Activated CD4-positive, alpha-beta T cell treated with anti-CD3 and anti-CD28 coated beads for 4 hours (primary cell): Measurements from ENCODE around the gene IL5.
"Not testable (repeated sequence)": the region's sequence is repeated elsewhere in the genome, so short reads cannot be mapped to it uniquely, and the experiment has no call there.

Experiments used
- DNase-seq, 2 donors: peaks; one replicate each; pipeline ENCODE4 v3.0.0-alpha.2; 2020

IL5 gene

GRCh38 chr5:132528866-132529634 lies 14.3 kb downstream of the IL5 start:
- no peak for DNase-seq

DNA sequence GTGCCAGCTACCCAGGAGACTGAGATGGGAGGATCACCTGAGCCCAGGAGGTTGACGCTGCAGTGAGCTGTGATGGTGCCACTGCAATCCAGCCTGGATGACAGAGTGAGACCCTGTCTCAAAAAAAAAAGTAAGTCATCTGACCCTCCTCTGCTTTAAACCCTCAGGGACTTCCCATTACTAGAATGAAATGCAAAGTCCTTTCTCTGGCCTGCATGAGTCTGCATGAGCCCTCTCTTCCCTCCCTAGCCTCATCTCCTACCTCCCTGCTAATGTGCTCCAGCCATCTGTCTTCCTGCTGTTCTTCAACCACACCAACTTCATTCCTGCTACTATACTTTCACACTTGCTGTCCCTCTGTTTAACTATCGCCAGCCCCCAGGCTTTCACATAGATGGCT lies 15.3 kb downstream of the IL5 start:
- DNase-seq, result no peak

DNA sequence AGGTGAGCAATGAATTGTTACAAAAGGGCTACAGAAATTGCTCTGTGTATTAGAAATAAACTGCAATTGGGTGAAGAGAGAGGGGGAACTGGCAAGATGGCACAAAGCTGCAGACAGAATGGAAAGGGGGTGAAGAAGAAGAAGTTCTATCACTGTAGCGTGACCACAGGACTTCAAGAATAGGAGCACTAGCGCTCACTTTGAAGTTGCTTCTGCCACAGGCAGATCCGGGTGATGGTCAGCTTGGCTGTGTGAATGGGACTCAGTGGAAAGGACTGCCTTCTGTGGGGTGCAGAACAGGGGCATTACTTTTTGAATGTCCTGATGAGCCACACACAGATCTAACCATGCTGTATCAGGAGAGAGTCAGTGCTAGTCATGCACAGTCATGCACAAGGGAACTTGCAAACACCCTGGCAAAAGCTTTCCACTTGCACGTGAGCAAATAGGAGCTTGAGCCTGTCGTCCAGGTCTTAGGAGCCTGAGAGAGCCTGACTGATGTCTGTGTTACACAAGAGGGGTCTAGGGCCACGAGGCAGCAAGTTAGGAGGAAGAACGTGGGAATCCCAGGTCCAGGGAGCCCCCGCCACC lies 16.3 kb downstream of the IL5 start:
- DNase-seq, result no peak

- peak; percentile 12 to 44 for DNase-seq
Measured at GRCh38 chr5:132526290-132526973, 16.9 kb downstream of the IL5 start.

DNA sequence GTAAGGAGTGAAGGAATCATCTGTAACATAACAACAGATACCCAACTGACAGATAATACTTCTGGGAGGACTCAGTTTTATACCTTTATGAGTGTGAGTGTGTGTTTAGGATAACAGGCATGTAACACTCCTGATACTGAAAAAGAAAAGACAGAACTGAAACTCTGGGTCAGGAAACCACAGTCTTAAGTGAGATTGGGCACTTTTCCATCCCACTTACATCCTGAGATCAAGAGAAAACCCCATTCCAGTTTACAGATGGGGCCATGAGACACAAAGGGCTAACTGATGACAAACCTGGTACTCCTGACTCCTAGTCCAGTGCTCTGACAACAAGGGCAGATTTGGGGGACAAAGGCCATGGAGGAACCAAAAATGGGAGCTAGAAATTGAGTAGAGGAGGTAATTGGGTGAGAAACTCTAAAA lies 18.0 kb downstream of the IL5 start:
- DNase-seq, result no peak

DNA sequence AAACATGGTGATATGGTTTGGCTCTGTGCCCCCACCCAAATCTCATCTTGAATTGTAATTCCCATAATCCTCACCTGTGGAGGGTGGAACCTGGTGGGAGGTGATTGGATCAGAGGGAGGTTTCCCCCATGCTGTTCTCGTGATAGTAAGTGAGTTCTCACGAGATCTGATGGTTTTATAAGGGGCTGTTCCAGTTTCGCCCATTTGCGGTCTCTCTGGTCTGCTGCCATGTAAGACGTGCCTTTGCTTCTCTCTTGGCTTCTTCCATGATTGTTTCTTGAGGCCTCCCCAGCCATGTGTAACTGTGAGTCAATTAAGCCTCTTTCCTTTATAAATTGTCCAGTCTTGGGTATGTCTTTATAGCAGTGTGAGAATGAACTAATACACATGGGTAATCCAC lies 18.4 kb downstream of the IL5 start:
- not testable (repeated sequence) for DNase-seq

GRCh38 chr5:132522067-132522466 lies 21.3 kb downstream of the IL5 start:
- DNase-seq, result not testable (repeated sequence)

DNA sequence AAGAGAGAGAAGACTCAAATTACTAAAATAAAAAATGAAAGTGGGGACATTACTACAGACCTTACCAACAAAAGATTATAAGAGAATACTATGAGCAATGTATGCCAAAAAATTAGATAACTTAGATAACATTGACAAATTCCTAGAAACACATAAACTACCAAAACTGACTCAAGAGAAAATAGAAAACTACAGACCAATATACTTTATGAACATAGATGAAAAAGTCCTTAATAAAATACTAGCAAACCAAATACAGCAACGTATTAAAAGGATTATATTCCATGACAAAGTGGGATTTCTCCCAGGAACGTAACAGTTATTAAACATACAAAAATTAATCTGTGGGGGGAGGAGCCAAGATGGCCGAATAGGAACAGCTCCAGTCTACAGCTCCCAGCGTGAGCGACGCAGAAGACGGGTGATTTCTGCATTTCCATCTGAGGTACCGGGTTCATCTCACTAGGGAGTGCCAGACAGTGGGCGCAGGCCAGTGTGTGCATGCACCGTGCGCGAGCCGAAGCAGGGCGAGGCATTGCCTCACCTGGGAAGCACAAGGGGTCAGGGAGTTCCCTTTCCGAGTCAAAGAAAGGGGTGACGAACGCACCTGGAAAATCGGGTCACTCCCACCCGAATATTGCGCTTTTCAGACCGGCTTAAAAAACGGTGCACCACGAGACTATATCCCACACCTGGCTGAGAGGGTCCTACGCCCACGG lies 29.5 kb downstream of the IL5 start:
- DNase-seq, result not testable (repeated sequence)

- DNase-seq, result no peak
Measured at GRCh38 chr5:132510076-132510475, 33.2 kb downstream of the IL5 start.

- DNase-seq, result no peak
Measured at GRCh38 chr5:132506094-132506692, 37.1 kb downstream of the IL5 start.

DNA sequence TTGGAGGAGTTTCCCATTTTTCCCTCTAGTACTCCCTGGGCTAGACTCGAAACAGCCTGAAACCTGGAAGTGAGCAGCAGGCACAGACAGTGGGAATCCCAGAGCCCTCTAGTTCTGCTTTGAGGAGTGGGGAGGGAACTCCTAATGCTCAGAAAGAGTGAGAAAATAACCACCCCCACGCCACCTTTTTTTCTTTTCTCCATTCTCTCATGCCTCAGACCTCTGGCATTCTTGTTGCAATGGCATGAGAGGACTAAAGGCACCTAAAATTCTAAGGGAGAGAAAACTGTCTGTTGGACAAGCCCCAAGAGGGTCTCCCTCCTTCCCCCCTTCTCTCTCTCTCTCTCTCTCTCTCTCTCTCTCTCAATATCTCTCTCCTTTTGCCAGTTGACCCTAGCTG lies 37.7 kb downstream of the IL5 start:
- no peak for DNase-seq

GRCh38 chr5:132504746-132505145 lies 38.6 kb downstream of the IL5 start:
- no peak for DNase-seq

- DNase-seq, result no peak
Measured at GRCh38 chr5:132503244-132503643, 40.1 kb downstream of the IL5 start.

GRCh38 chr5:132501961-132502931 lies 41.1 kb downstream of the IL5 start:
- DNase-seq, result no peak

GRCh38 chr5:132501629-132501956 lies 41.7 kb downstream of the IL5 start:
- DNase-seq, result no peak

DNA sequence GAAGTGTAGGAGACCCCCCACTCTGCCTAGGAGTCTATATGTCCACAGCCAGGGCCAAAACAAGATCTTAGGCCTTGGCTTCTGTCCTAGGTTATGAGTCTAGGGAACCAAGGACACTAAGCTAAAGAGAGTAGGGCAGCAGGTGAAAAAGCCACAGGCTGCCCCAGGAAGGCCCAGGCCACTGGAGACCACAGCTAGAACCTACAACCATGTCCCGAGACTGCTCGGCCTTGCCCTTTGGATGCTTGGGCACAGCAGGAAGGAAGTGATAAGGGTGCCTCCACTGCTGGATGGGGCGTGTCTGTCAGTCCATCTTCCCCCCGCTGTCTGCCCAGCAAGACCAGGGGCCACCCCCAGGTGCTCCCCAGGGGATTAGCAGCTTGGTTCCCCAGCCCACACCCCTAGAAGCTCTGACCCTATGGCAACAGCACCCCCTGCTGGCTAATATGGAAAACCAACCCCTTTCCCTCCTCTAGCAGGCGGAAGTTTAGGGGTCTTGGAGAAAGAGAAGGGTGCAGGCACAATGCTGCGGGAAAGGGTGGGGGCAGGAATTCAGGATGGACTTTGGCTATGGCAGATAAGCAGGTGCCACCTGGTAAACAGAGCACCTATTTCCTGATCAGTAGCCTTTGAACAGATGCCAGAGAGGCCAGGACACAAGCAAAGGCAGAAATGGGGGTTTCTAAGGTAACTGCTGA lies 42.2 kb downstream of the IL5 start:
- peak; percentile 77 to 81 for DNase-seq

- no peak for DNase-seq
Measured at GRCh38 chr5:132500244-132500930, 42.9 kb downstream of the IL5 start.

DNA sequence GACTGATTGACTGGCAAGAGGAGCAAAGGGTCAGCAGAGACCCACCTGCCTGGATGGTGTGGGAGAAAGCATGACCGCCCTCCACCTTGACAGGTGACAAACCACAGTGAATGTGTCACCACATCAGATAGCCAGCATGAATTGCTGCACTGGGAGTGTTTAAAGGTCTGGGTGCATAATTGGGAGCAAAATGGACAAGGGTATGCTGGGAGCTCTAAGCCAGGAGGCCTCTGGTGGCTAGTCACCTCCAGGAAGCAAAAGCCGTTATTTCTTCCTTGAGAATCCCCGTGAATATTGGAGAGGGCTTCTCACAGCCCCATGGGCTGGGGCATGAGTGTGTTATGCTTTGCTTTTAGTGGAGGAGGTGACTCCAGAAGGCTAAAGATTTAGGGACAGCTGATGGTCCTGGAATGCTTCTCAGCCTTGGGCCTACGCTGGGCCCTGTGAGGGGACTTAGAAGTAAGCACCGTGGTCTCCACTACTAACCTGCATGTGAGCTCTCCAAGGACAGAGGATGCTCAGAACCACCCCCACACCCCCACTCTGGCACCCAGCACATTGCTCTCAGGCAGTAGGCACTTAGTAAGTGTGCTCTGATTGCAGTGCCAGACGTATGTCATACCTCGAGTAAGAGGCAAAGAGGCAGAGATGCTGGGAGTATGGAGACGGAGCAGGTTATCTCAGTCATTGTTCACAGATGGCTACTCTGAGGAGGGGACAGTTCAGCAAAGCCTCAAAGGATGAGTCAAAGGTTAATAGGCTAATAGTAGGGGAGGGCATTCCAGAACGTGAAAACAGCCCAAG lies 43.7 kb downstream of the IL5 start:
- no peak for DNase-seq

DNA sequence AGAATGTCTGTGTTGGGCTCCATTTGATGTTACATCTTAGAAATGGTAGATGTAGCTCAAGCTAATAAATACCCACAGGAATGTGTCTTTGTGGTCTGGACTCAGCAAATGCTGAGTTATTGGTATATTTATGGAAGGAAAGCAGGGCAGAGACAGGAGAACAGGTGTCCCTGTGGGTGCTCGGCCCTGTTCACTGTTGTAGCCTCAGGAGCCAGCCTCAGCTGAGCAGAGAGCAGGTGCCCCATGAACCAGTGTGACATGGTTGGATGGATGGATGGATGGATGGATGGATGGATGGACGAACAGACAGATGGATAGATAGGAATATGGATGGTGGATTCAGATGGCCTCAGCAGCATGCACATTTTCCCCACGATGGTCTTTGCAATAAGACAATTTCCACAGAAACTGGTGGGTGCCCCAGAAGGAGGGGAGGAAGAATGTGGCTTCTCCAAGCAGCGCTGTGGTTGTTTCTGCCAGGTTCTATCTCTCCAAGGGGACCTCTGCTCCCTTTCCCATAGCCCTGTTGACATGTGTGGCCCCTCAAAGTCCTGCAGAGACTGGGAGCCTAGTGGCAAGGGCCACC lies 44.5 kb downstream of the IL5 start:
- peak in 1 of 2 donors; percentile 2 for DNase-seq
